GM10248 (cell line): ENCODE measurements around the gene TPRA1.

ENCODE experiments used
- CTCF ChIA-PET: fragments of 300-600 bp; sonication (Branson Sonifier 250); formaldehyde crosslinking; extraction: SDS; loops from one replicate; lab custom pipeline; 2021; ENCODE audit warnings: antibody characterized with exemption; lab: Yijun Ruan, JAX
- POLR2A ChIA-PET: fragments of 350-650 bp; sonication (Branson Sonifier 250); formaldehyde crosslinking; extraction: SDS; loops from one replicate; lab custom pipeline; 2020; ENCODE audit warnings: antibody characterized with exemption; lab: Yijun Ruan, JAX
- DNase-seq: peaks from one replicate; pipeline ENCODE4 v3.0.0; 2012; ENCODE audit errors: extremely low spot score
- TF ChIP-seq, protein P1 (sequence below): IDR thresholded peaks from 2 replicates; pipeline ENCODE4 v1.5.1; 2012; ENCODE audit warnings: mild to moderate bottlenecking, low read depth; ENCODE audit errors: extremely low read depth, missing control alignments, control extremely low read depth

Gene TPRA1

DNA sequence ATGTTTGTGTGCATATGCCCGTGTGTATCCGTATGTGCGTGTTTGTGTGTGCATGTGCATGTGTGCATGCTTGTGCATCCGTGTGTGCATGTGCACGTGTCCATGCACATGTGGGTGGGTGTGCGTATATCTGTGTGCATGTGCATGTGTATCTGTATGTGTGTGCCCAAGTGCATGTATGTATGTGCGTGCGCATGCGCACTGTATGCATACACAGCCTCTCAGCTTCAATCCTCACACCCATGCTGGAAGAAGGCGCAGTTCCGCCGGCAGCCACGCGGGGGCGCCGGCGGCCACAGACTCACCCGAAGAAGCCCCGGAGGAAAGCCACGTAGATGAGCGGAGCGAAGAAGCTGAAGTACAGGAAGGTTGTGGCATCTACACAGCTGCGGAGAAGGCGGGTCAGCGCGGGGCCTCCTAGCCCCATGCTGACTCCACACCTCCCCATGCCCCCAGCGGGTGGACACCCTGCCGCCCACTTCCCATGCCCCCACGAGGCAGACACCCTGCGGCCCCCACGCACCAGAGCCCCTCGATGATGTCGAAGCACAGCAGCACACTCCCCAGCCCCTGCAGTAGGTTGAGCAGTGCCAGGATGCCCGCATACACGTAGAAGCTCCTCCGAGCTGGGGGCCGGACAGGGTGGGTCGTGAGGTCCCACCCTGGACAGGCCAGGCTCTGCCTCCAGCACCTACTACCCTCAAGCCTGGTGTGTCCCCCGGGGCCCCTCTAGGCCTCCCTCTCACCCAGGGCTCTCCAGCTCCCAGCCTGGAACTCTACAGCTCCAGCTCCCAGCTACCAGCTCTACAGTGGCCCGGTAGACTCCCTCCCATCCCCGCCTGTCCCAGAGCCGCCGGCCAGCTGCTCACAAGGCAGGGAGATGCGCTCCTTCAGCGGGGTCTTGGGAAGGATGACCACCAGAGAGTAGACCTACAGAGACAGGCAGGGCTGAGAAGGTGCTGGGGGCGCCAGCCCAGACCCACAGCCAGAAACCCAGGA is 15.4 kb downstream of the TPRA1 start:
- ChIA-PET POLR2A (no interaction called here), CTCF (interaction anchor here (0.7 to 5.0 kb wide), 58 partner anchors 10 to 895 kb away, joined by 3 to 98 read pairs (median 4); partner anchors contain the start of genes MCM2, SEC61A1 and TPRA1)
- DNase-seq: peak; percentile 95
- TF ChIP-seq, protein P1, sequence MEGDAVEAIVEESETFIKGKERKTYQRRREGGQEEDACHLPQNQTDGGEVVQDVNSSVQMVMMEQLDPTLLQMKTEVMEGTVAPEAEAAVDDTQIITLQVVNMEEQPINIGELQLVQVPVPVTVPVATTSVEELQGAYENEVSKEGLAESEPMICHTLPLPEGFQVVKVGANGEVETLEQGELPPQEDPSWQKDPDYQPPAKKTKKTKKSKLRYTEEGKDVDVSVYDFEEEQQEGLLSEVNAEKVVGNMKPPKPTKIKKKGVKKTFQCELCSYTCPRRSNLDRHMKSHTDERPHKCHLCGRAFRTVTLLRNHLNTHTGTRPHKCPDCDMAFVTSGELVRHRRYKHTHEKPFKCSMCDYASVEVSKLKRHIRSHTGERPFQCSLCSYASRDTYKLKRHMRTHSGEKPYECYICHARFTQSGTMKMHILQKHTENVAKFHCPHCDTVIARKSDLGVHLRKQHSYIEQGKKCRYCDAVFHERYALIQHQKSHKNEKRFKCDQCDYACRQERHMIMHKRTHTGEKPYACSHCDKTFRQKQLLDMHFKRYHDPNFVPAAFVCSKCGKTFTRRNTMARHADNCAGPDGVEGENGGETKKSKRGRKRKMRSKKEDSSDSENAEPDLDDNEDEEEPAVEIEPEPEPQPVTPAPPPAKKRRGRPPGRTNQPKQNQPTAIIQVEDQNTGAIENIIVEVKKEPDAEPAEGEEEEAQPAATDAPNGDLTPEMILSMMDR: peak; percentile 98

DNA sequence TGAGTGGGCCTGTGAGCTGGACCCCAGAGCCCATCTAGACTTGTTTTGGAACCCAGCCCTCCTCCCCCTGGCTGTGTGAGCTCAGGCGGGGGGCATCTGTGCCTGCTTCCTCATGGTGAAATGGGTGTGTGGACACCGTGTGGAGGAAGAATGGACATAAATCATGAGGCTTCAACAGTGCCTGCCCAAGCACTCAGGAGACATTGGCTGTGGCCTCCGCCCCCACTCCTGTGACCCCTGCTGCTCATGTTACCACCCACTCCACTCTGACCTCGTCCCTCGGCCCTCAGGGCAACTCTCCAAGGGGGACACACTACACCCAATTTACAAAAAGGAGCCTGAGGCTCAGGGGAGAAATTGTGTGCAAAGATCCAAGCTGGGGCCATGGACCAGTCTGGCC is 16.6 kb downstream of the TPRA1 start:
- ChIA-PET CTCF (interaction anchor here (1.0 to 5.0 kb wide), 13 partner anchors 12 to 398 kb away, joined by 3 to 98 read pairs (median 9); partner anchors contain the start of genes MCM2 and TPRA1), POLR2A (no interaction called here)
- TF ChIP-seq, protein P1: no peak
- no peak for DNase-seq

DNA sequence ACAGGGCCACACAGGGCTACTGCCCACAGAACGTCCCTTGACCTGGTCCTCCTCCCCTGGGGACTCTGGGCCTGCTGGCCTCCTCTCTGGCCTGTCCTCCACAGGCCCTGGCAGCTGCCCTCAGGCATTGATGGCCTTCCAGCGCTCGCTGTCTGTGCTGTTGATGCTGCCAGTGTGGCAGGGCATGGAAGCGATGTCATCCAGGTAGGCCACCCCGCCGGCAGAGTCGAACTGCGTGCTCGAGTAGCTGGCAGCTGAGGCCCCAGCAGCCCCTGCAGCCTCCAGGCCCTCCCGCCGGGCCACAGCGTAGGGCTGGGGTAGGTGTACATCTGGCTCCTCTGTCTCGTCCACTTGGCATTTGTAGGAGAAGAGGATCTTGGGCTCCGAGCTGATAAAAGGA is 17.1 kb downstream of the TPRA1 start:
- no peak for DNase-seq
- ChIA-PET POLR2A (no interaction called here), CTCF (interaction anchor here (2.8 to 5.0 kb wide), 3 partner anchors 12 to 399 kb away, joined by 11 to 98 read pairs (median 34); no protein-coding TSS in a partner anchor)
- TF ChIP-seq, protein P1: no peak

DNA sequence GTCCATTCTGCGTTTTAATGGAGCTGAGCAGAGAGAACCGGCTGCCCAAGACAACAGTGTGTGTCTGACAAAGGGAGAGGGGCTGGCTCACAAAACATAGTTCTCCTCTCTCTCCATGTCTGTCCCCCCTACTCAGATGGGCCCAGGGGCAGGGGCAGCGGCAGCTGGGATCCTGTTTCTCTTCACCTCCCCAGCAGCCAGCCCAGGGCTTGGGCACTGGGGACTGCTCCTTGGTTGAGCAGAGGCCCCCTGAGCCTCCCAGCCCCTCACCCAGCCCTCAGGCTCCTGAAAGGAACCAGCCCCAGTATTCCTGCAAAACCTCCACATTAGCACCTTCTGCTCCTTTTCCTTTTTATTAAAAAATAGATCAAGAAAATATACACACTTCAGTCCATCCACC is 17.8 kb downstream of the TPRA1 start:
- ChIA-PET POLR2A (no interaction called here), CTCF (interaction anchor here (1.2 to 5.0 kb wide), 5 partner anchors 11 to 914 kb away, joined by 3 to 98 read pairs (median 4); no protein-coding TSS in a partner anchor)
- TF ChIP-seq, protein P1: no peak
- no peak for DNase-seq

DNA sequence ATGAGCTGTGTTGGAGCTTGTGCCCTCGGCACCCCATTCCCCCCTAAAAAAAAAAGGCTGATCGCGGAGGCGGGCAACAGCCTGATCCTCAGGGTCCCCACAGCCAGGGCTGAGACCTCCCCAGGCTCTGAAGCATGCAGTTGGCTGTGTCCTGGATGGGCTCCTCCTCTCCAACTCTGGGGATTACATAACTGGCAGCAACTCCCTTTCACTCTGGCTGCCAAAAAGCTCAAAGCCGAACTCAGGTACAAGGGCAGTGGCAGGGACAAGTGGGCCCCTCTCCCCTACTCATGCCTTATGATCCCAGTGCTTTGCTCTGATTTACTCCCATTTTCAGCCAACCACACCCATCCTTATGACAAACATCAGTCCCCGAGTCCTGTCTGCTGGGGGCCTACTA is 18.3 kb downstream of the TPRA1 start:
- TF ChIP-seq, protein P1: no peak
- DNase-seq: no peak
- POLR2A ChIA-PET: no interaction called here
- CTCF ChIA-PET: interaction anchor here (1.2 to 5.0 kb wide), 5 partner anchors 10 to 913 kb away, joined by 3 to 98 read pairs (median 4); no protein-coding TSS in a partner anchor

GRCh38 chr3:127570520-127570919 is 20.0 kb downstream of the TPRA1 start:
- TF ChIP-seq, protein P1: no peak
- DNase-seq: no peak
- CTCF ChIA-PET: no interaction called here
- POLR2A ChIA-PET: no interaction called here
